HEK293 (cell line): ENCODE measurements around the gene DSTN.

Experiments used
- CTCF ChIA-PET: fragments of 350-600 bp; formaldehyde crosslinking; extraction: SDS; loops from one replicate; lab custom pipeline; 2021; ENCODE audit warnings: antibody characterized with exemption; lab: Yijun Ruan, JAX
- POLR2A ChIA-PET: fragments of 300-600 bp; formaldehyde crosslinking; extraction: SDS; loops from one replicate; lab custom pipeline; 2020; ENCODE audit warnings: antibody characterized with exemption, inconsistent platforms; lab: Yijun Ruan, JAX
- H3K27ac ChIP-seq: fragments of 200-500 bp; sonication (Bioruptor generic); 2 replicates; pipeline ENCODE4 v1.5.1; 2014; ENCODE audit warnings: low read depth, low read length, control low read depth, inconsistent platforms; ENCODE audit errors: extremely low read depth
- H3K36me3 ChIP-seq, 2 experiments: fragments of 200-500 bp in 1 of 2; sonication (Bioruptor generic) in 1 of 2; 1 replicate in 1 of 2; 2 replicates in 1 of 2; pipeline ENCODE4 v1.5.1; 2014 to 2017; ENCODE audit warnings: inconsistent platforms in 2 of 2, low read length in 2 of 2; ENCODE audit not compliant: control insufficient read depth in 2 of 2, insufficient read depth in 1 of 2
- H3K4me1 ChIP-seq: fragments of 200-500 bp; sonication (Bioruptor generic); 2 replicates; pipeline ENCODE4 v1.5.1; 2014; ENCODE audit warnings: mild to moderate bottlenecking, low read length, inconsistent platforms; ENCODE audit not compliant: control insufficient read depth, insufficient read depth
- H3K4me3 ChIP-seq: 2 replicates; pipeline ENCODE4 v1.5.1; 2011; ENCODE audit warnings: low read depth, mild to moderate bottlenecking, control low read depth, low read length, moderate library complexity
- H3K9me3 ChIP-seq: fragments of 200-500 bp; sonication (Bioruptor generic); 2 replicates; pipeline ENCODE4 v1.5.1; 2014; ENCODE audit warnings: low read depth, low read length, inconsistent platforms; ENCODE audit not compliant: control insufficient read depth, insufficient read depth
- EGR2 ChIP-seq: fragments of 450-650 bp; formaldehyde crosslinking; IDR thresholded peaks from 2 replicates; pipeline ENCODE4 v1.5.1; 2016; ENCODE audit warnings: low read depth, missing biosample characterization, missing genetic modification characterization
- HIC1 ChIP-seq: fragments of 450-650 bp; formaldehyde crosslinking; IDR thresholded peaks from 2 replicates; pipeline ENCODE4 v1.5.1; 2016; ENCODE audit warnings: missing biosample characterization, missing genetic modification characterization
- MEIS1 ChIP-seq: sonication (generic); formaldehyde crosslinking; IDR thresholded peaks from 2 replicates; pipeline ENCODE4 v1.8.1; 2022; ENCODE audit warnings: missing genetic modification reagents, mild to moderate bottlenecking, borderline replicate concordance
- MZF1 ChIP-seq: fragments of 450-650 bp; formaldehyde crosslinking; IDR thresholded peaks from 2 replicates; pipeline ENCODE4 v1.5.1; 2017; ENCODE audit warnings: missing biosample characterization, missing genetic modification characterization, borderline replicate concordance
- ZBTB6 ChIP-seq: fragments of 450-650 bp; formaldehyde crosslinking; IDR thresholded peaks from 2 replicates; pipeline ENCODE4 v1.5.1; 2017; ENCODE audit warnings: missing biosample characterization, missing genetic modification characterization
- ZFHX2 ChIP-seq: fragments of 450-650 bp; formaldehyde crosslinking; conservative IDR thresholded peaks from 2 replicates; pipeline ENCODE4 v1.5.1; 2016; ENCODE audit warnings: missing biosample characterization, missing genetic modification characterization
- ZIC2 ChIP-seq: fragments of 450-650 bp; formaldehyde crosslinking; IDR thresholded peaks from 2 replicates; pipeline ENCODE4 v1.5.1; 2016; ENCODE audit warnings: missing biosample characterization, missing genetic modification characterization
- ZNF121 ChIP-seq: fragments of 450-650 bp; formaldehyde crosslinking; IDR thresholded peaks from 2 replicates; pipeline ENCODE4 v1.5.1; 2016; ENCODE audit warnings: missing biosample characterization, missing genetic modification characterization
- ZNF133 ChIP-seq: fragments of 450-650 bp; formaldehyde crosslinking; IDR thresholded peaks from 2 replicates; pipeline ENCODE4 v1.5.1; 2016; ENCODE audit warnings: missing biosample characterization, missing genetic modification characterization
- ZNF2 ChIP-seq: fragments of 450-650 bp; formaldehyde crosslinking; IDR thresholded peaks from 2 replicates; pipeline ENCODE4 v1.5.1; 2016; ENCODE audit warnings: missing biosample characterization, missing genetic modification characterization
- ZNF202 ChIP-seq: fragments of 450-650 bp; formaldehyde crosslinking; IDR thresholded peaks from 2 replicates; pipeline ENCODE4 v1.5.1; 2016; ENCODE audit warnings: missing biosample characterization, missing genetic modification characterization, borderline replicate concordance
- ZNF416 ChIP-seq: fragments of 450-650 bp; formaldehyde crosslinking; IDR thresholded peaks from 2 replicates; pipeline ENCODE4 v1.5.1; 2016; ENCODE audit warnings: missing biosample characterization, missing genetic modification characterization
- ZNF510 ChIP-seq: fragments of 450-650 bp; formaldehyde crosslinking; IDR thresholded peaks from 2 replicates; pipeline ENCODE4 v1.5.1; 2018; ENCODE audit warnings: mild to moderate bottlenecking, missing genetic modification characterization, missing biosample characterization; ENCODE audit not compliant: insufficient replicate concordance
- ZNF558 ChIP-seq: fragments of 450-650 bp; formaldehyde crosslinking; IDR thresholded peaks from 2 replicates; pipeline ENCODE4 v1.5.1; 2016; ENCODE audit warnings: missing biosample characterization, missing genetic modification characterization
- ZNF585B ChIP-seq: fragments of 450-650 bp; formaldehyde crosslinking; IDR thresholded peaks from 2 replicates; pipeline ENCODE4 v1.5.1; 2016; ENCODE audit warnings: missing biosample characterization, missing genetic modification characterization
- ZNF600 ChIP-seq: fragments of 450-650 bp; formaldehyde crosslinking; IDR thresholded peaks from 2 replicates; pipeline ENCODE4 v1.5.1; 2016; ENCODE audit warnings: missing biosample characterization, missing genetic modification characterization
- ZNF624 ChIP-seq: fragments of 450-650 bp; formaldehyde crosslinking; IDR thresholded peaks from 2 replicates; pipeline ENCODE4 v1.5.1; 2017; ENCODE audit warnings: missing biosample characterization, missing genetic modification characterization
- ZNF747 ChIP-seq: fragments of 450-650 bp; formaldehyde crosslinking; IDR thresholded peaks from 2 replicates; pipeline ENCODE4 v1.5.1; 2016; ENCODE audit warnings: missing biosample characterization, missing genetic modification characterization
- ZNF76 ChIP-seq: fragments of 450-650 bp; formaldehyde crosslinking; IDR thresholded peaks from 2 replicates; pipeline ENCODE4; 2016; ENCODE audit warnings: low read depth, missing biosample characterization, missing genetic modification characterization, borderline replicate concordance
- ZNF791 ChIP-seq: fragments of 450-650 bp; formaldehyde crosslinking; IDR thresholded peaks from 2 replicates; pipeline ENCODE4 v1.5.1; 2016; ENCODE audit warnings: missing biosample characterization, missing genetic modification characterization
- ZNF843 ChIP-seq: fragments of 450-650 bp; formaldehyde crosslinking; IDR thresholded peaks from 2 replicates; pipeline ENCODE4 v1.5.1; 2016; ENCODE audit warnings: missing biosample characterization, missing genetic modification characterization
- ZSCAN5A ChIP-seq: fragments of 450-650 bp; formaldehyde crosslinking; IDR thresholded peaks from 2 replicates; pipeline ENCODE4 v1.5.1; 2016; ENCODE audit warnings: missing biosample characterization, missing genetic modification characterization

DSTN gene

GRCh38 chr20:17629025-17629424, 59.1 kb downstream of the DSTN start (continued):
- TF ChIP-seq EGR2 (tag by site-specific recombination): no peak
- TF ChIP-seq ZNF585B: no peak
- no peak for TF ChIP-seq ZFHX2 (tag by site-specific recombination)
- no peak for TF ChIP-seq ZNF121
- no peak for TF ChIP-seq MZF1 (tag by site-specific recombination)
- TF ChIP-seq ZSCAN5A (tag by site-specific recombination): no peak
- no peak for TF ChIP-seq ZNF2 (tag by site-specific recombination)
- TF ChIP-seq ZNF416 (tag by site-specific recombination): no peak
- TF ChIP-seq ZNF624: no peak

GRCh38 chr20:17629678-17630089, 59.8 kb downstream of the DSTN start:
- H3K4me1 ChIP-seq: no peaks in the 10 kb centered on the region
- POLR2A ChIA-PET: no interaction called here
- TF ChIP-seq ZNF558 (tag by site-specific recombination) (no peak), HIC1 (tag by site-specific recombination) (no peak), ZNF510 (tag by site-specific recombination) (no peak)
- no peak overlapping the region for H3K27ac ChIP-seq
- no peaks in the 10 kb centered on the region for H3K9me3 ChIP-seq
- peaks cover 0 to 95% of the 10 kb centered on the region in 2 experiments; a peak in 1 of 3 replicates for H3K36me3 ChIP-seq
- CTCF ChIA-PET: interaction anchor here (1.0 kb wide), 1 partner anchor 268 kb away, joined by 3 read pairs; no protein-coding TSS in a partner anchor
- no peak overlapping the region for H3K4me3 ChIP-seq

GRCh38 chr20:17630151-17630805, 60.4 kb downstream of the DSTN start:
- Histone ChIP-seq H3K36me3 (peaks cover 0 to 95% of the 10 kb centered on the region in 2 experiments; a peak in 1 of 3 replicates), H3K4me1 (no peaks in the 10 kb centered on the region), H3K4me3 (no peak overlapping the region), H3K27ac (no peak overlapping the region), H3K9me3 (no peaks in the 10 kb centered on the region)
- CTCF ChIA-PET: interaction anchor here (0.5 to 1.3 kb wide), 4 partner anchors 19 to 365 kb away, joined by 3 to 4 read pairs (median 4); no protein-coding TSS in a partner anchor
- TF ChIP-seq ZBTB6 (tag by site-specific recombination) (no peak), ZIC2 (no peak), ZNF202 (tag by site-specific recombination) (no peak), ZNF843 (tag by site-specific recombination) (no peak), ZNF133 (tag by site-specific recombination) (no peak), MEIS1 (no peak), ZNF747 (tag by site-specific recombination) (no peak), ZNF600 (no peak), ZNF791 (tag by site-specific recombination) (no peak), ZNF76 (tag by site-specific recombination) (no peak)
- POLR2A ChIA-PET: no interaction called here
